Measurements from ENCODE around the gene ESR1.
"Not testable (repeated sequence)": the region's sequence is repeated elsewhere in the genome, so short reads cannot be mapped to it uniquely, and the experiment has no call there.

Gene ESR1

DNA sequence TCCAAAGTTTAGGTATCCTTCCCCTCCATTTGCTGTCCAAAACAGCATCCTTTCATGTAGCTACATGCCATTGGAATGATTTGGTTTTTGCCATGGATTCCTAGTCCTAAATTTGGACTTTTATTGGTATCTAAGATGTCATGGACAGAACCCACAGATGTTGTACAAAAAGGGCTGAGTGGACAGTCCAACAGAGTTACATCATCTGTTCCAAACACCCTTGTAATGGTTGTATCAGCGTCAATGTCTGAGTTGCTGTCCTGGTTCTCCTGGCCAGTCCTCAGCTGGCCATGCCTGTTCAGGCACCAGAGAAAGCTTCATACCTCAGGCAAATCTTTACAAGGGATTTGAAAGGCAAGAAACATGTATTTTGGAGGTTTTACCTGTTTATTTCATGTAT, 191.3 kb downstream of the ESR1 start:
- no peak for DNase-seq

GRCh38 chr6:151999194-151999593, 191.7 kb downstream of the ESR1 start:
- DNase-seq: no peak

DNA sequence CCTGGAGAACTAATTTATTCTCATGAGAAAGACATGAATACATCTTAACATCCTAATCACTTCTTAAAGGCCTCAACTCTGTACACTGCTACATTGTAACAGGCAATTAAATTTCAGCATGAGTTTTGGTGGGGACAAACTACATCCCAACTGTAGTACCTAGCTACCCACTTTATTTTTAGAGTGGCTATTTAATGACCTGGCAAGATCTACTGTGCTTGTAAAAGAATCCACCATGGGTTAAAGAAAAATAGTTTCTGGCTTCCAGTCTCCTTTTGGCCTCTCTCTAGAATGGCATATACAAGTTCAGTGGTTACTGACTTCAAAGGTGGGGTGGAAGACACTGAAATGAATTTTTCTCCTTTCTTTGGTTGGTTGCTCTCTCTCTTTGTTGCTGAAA, 193.9 kb downstream of the ESR1 start:
- no peak for DNase-seq

DNA sequence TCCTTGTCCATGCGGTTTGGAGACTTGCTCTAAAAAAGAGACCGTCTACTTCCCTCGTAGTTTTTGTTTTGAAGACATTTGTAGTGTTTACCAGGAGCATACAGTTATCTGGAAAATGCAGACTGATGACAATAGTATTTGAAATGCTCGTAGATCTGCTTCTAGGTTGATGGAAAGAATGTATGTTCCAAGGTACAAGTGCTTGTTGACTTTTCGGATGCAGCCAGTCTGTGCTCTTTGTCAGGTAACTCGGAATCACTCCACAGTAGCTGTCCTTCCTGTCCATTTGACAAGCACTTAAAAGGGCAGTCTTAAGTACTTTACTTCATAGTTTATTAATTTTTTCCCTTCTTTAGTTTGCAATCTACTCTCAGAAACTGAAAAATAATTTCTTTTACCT, 194.8 kb downstream of the ESR1 start:
- no peak for DNase-seq

DNA sequence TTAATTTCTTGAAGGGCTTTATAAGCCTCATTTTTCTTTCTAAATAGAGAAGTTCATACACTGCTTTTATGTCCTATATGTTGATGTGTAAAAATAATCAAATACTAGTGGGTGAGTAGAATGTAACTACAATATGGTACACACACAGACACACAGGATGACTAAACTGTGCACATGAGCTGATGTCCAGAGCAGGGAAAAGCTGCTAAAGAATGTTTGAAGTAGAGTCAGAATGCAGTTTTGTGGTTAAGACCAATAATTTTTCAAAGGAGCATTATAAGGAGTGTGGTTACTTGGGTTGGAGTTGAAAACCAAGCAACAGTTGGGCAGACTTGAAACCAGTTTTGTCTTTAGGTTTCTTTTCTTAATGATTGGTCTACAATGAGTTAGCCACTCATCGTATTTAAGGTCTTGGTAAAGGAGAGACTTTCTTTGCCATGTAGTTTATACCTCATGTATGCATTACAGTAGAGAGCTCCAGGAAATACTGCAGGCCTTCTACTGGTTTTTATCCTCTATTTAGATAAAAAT, 196.6 kb downstream of the ESR1 start:
- no peak for DNase-seq

GRCh38 chr6:152004896-152005295, 197.4 kb downstream of the ESR1 start:
- DNase-seq: no peak

GRCh38 chr6:152008779-152009178, 201.3 kb downstream of the ESR1 start:
- DNase-seq: no peak

DNA sequence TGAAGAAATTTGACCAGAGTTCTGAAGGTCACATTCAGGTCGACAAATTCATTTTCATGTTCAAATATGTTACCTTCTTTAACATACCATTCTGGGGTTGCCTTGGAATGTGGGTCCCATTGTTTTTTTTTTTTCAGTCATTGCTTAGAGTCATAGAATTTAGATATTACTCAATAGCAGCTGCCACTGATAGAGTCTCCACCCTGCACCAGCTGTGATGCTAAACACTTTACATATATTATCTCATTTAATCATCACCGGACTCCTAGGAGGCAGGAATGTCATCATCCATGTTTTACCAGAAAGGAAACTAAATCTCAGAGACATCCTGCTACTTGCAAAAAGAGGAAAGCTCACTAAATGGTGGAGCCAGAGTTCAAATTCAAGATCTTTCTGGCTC, 204.7 kb downstream of the ESR1 start:
- no peak for DNase-seq

GRCh38 chr6:152018876-152019275, 211.4 kb downstream of the ESR1 start:
- no peak for DNase-seq

GRCh38 chr6:152022303-152022702, 214.8 kb downstream of the ESR1 start:
- DNase-seq: no peak

- DNase-seq: no peak
Observed at GRCh38 chr6:152023613-152024012, 216.1 kb downstream of the ESR1 start.

- no peak for DNase-seq
Observed at GRCh38 chr6:152026291-152026690, 218.8 kb downstream of the ESR1 start.

DNA sequence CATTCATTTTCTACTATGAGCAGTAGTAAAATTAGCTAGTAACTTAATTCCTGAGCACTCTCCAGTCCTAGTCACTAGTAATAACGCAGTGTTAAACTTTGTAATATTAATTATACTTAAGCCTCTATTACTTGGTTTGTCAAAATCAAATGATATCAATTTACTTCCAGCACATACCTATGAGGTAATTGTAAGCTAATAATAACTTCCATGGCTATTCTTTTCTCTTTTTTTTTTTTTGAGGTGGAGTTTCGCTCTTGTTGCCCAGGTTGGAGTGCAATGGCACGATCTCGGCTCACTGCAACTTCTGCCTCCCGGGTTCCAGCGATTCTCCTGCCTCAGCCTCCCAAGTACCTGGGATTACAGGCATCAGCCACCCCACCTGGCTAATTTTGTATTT, 219.3 kb downstream of the ESR1 start:
- not testable (repeated sequence) for DNase-seq

GRCh38 chr6:152033765-152034164, 226.3 kb downstream of the ESR1 start:
- not testable (repeated sequence) for DNase-seq

DNA sequence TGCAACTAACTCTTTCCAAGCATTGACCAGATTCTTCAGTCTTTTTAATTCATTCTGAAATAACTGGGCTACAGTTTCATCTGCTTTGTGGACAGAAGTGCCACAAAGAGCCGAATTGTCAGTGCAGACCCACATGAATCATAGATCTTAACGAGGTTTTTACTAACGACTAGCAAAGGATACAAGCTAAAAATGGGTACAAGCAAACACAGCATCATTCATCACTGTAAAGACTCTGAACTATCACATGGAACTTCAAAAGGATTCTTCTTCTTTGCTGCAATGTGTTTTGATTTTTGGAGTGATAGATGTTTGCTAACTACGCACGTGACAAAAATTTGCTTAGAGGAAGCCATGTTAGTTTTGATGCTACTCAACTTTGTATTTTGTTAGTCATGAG, 227.1 kb downstream of the ESR1 start:
- no peak for DNase-seq

- DNase-seq: no peak
Observed at GRCh38 chr6:152046118-152046517, 238.6 kb downstream of the ESR1 start.

GRCh38 chr6:152048921-152049320, 241.4 kb downstream of the ESR1 start:
- no peak for DNase-seq

DNA sequence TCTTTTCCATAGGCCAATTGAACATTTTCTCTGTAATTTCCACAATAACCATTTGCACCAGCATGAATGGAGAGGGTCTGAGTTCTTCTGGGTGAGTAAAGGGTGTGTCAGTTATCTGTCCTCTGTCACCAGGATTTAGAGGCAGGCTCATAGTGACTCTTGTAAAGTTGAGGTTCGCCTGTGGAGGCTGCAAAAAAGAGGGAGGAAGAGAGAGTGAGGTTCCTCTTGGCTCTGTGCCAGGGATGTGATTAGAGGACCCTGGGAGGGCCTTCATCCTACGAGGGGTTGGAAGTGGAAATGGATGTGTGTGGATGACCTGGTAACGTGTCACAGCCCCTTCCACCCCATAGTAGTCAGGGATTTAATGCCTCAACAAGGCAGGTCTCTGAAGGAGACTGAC, 242.0 kb downstream of the ESR1 start:
- DNase-seq: no peak

GRCh38 chr6:152050451-152051195, 243.1 kb downstream of the ESR1 start:
- DNase-seq: no peak

DNA sequence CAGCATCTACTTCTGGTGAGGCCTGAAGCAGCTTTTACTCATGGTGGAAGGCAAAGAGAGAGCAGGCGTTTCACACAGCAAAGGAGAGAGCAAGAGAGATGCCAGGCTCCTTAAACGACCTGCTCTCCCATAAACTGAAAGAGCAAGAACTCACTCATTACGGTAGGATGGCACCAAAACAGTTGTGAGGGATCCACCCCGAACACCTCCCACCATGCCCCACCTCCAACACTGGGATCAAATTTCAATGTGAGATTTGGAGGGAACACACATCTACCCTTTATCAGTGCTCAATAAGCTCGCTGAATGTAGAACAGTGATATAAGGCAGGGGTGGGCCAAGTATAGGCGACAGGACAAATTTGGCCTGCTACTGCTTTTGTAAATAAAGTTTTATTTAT, 244.6 kb downstream of the ESR1 start:
- DNase-seq: no peak

GRCh38 chr6:152053332-152053731, 245.8 kb downstream of the ESR1 start:
- no peak for DNase-seq

DNA sequence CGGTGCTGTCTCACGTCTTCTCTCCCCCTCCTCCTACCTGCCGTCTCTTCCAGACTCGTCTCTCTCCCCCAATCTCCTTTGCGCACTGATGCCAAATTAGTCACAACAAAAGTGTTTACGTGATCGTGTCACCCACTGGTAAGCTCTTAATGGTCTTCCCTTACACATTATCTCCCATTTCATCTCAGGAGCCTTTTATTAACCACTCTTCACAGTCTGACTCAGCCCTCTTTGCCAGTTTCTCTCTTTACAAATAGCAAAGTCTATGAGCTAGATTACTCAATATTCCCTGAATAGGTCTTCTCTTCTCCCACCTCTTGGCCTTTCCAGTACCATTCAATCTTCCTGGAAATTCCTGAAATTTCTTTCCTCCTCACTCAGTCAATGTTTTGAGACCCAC, 247.0 kb downstream of the ESR1 start:
- DNase-seq: no peak

- no peak for DNase-seq
Observed at GRCh38 chr6:152055517-152055916, 248.0 kb downstream of the ESR1 start.

- DNase-seq: no peak
Observed at GRCh38 chr6:152057832-152058498, 250.5 kb downstream of the ESR1 start.

DNA sequence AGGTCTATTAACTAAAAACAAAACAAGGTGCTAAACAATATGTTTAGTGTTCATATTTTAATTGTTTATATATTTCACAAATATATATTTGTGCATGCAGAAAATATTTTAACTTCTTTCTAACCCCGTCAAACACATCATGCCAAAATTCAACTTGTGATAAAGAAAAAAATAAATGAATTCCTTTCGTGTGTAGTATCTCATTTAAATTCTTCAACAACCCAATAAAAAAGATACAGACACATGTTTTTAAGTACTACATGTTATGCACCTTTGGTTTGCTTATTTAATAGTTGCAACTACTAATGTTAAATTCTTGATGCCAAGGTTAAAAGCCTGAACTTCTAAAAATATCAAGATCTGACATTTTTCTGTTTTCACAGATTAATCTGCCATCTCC, 252.4 kb downstream of the ESR1 start:
- DNase-seq: no peak

All from stimulated activated CD4-positive, alpha-beta T cell treated with anti-CD3 and anti-CD28 coated beads, Interleukin-15, amount 100 ng/mL, for 24 hours (primary cell).